GM23248 (cell line): ENCODE data around the gene VPS8.

Experiments used
- EZH2 ChIP-seq: fragments of 200-600 bp; sonication (generic); IDR thresholded peaks from 2 replicates; pipeline ENCODE4 v1.6.1; 2018; ENCODE audit warnings: antibody characterized with exemption, mild to moderate bottlenecking; ENCODE audit not compliant: insufficient read depth, poor library complexity, severe bottlenecking
- EZH2phosphoT487 ChIP-seq: fragments of 200-600 bp; sonication (generic); IDR thresholded peaks from 2 replicates; pipeline ENCODE4 v1.6.1; 2018; ENCODE audit warnings: antibody characterized with exemption, moderate library complexity, mild to moderate bottlenecking, low read depth; ENCODE audit not compliant: insufficient read depth

DNA sequence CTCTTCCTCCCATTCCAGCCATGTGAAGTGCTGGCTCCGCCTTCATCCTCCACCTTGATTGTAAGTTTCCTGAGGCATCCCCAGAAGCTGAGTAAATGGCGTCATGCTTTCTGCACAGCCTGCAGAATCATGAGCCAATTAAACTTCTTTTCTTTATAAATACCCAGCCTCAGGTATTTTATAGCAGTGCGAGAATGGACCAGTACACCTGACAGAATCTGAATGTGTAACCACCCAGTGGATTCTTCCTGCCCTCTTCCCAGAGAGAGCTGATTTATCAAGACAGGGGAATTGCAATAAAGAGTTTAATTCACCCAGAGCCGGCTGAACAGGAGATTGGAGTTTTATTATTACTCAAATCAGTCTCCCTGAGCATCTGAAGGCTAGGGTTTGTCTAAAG is 254.3 kb downstream of the VPS8 start:
- TF ChIP-seq EZH2 (no peak), EZH2phosphoT487 (no peak)
